GM12873 (cell line): ENCODE results near the gene CEBPZ.

Experiments
- CTCF ChIP-seq: IDR thresholded peaks from 2 replicates; pipeline ENCODE4 v1.5.1; 2012; ENCODE audit warnings: low read depth, mild to moderate bottlenecking, moderate library complexity, low read length, control low read depth; ENCODE audit not compliant: insufficient read depth; ENCODE audit errors: missing control alignments

Gene CEBPZ

GRCh38 chr2:37198681-37199065, 32.7 kb downstream of the CEBPZ start:
- TF ChIP-seq CTCF = no peak

- no peak for TF ChIP-seq CTCF
These were observed 34.8 kb downstream of the CEBPZ start, which contains the start of gene CEBPZOS for GRCh38 chr2:37196320-37197195. CEBPZOS (plus strand) TSS chr2:37196496; CDS start chr2:37199705, 3,209 bp downstream.

- TF ChIP-seq CTCF = no peak
These were observed 38.8 kb downstream of the CEBPZ start for GRCh38 chr2:37192551-37192950.

GRCh38 chr2:37191747-37192146, 39.6 kb downstream of the CEBPZ start:
- TF ChIP-seq CTCF = no peak

GRCh38 chr2:37191253-37191652, 40.1 kb downstream of the CEBPZ start:
- TF ChIP-seq CTCF = no peak

GRCh38 chr2:37190290-37190689, 41.1 kb downstream of the CEBPZ start:
- TF ChIP-seq CTCF = no peak

GRCh38 chr2:37189452-37190153, 41.8 kb downstream of the CEBPZ start:
- no peak for TF ChIP-seq CTCF
